ENCODE results near the gene TNNT3. TPM values are rescaled to one million over a fixed set of nuclear protein-coding genes. Genes with fewer than 3 reads are reported as not detected.

TNNT3 gene
- polyA plus RNA-seq, 2 of the 4 experiments (the other 2 are of a cell fraction), result not detected

DNA sequence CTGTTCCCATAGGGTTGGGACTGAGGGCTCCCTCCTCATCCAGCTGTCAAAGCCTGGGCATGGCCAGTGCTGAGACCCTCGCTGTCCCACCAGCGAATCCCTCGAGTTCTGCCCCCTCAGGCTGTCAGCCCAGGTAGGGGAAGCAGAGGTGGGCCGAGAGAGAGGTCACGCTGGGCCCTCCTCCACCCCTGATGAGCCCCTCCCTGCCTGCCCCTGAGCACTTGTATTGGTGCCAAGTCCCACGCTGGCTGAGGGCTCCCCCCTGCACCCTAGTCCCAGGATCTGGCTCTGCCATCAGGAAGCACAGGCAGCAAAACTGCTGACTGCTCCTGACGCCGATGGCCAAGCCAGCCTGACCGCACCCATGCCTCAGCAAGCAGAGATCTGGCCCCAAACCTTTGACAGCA is 31.2 kb upstream of the TNNT3 start (continued):
- TF ChIP-seq HOXB5 (CRISPR knock-in tag; IDR thresholded peaks at IDR 0.05), result no peak

DNA sequence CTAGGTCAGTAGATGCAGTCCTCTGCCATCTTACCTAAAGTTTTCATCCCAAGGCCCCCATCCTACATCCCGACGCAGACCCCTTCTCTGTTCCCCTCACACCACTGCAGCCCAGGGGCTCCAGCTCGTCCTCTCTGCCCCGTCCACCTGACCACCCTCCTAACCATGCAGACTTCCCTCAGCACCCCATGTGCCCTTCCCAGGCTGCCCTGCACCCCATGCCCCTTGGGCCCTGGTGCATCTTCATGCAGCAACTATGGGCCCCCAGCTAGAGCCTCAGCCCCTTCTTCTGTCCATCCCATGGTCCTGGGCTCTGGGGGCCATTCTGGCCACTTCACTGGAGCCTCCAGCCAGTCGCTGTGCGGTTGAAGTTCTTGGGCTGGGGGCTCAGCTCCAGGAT is 30.7 kb upstream of the TNNT3 start:
- H3K4me2 ChIP-seq, result no peak overlapping the region
- H3K27ac ChIP-seq, result no peak overlapping the region
- TF ChIP-seq MAFK (IDR thresholded peaks at IDR 0.05; ENCODE audit: partially characterized antibody) (no peak), RFX5 (IDR thresholded peaks at IDR 0.05) (no peak), ESRRA (IDR thresholded peaks at IDR 0.05; ENCODE audit: borderline replicate concordance, low read length) (no peak), FOSB (CRISPR knock-in tag; IDR thresholded peaks at IDR 0.05) (no peak), CHD2 (IDR thresholded peaks at IDR 0.05; ENCODE audit: low read length, partially characterized antibody) (no peak), PHF8 (IDR thresholded peaks at IDR 0.05; ENCODE audit: borderline replicate concordance, low read depth) (no peak)
- TF ChIP-seq, protein P1, sequence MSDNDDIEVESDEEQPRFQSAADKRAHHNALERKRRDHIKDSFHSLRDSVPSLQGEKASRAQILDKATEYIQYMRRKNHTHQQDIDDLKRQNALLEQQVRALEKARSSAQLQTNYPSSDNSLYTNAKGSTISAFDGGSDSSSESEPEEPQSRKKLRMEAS (IDR thresholded peaks at IDR 0.05), result no peak
- TF ChIP-seq, protein P2, sequence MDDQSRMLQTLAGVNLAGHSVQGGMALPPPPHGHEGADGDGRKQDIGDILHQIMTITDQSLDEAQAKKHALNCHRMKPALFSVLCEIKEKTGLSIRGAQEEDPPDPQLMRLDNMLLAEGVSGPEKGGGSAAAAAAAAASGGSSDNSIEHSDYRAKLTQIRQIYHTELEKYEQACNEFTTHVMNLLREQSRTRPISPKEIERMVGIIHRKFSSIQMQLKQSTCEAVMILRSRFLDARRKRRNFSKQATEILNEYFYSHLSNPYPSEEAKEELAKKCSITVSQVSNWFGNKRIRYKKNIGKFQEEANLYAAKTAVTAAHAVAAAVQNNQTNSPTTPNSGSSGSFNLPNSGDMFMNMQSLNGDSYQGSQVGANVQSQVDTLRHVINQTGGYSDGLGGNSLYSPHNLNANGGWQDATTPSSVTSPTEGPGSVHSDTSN (IDR thresholded peaks at IDR 0.05), result no peak
- ATAC-seq (no peak), DNase-seq (ENCODE audit: low read depth in 1 of 2, low spot score in 1 of 2) (no peak), FAIRE-seq (no peak)
- H3K4me3 ChIP-seq, result no peak overlapping the region
- CTCF ChIA-PET, result interaction anchor here (0.6 to 3.2 kb wide), 6 partner anchors 17 to 263 kb away, joined by 3 to 17 read pairs (median 4); no protein-coding TSS in a partner anchor
- no peaks in the 10 kb centered on the region for H3K9me3 ChIP-seq
- POLR2A ChIA-PET, result no interaction called here
- no peaks in the 10 kb centered on the region for H3K4me1 ChIP-seq
- WGBS (ENCODE audit: missing lambda C conversion rate), result 63% methylated on average over 4 of the region's 6 CpGs

DNA sequence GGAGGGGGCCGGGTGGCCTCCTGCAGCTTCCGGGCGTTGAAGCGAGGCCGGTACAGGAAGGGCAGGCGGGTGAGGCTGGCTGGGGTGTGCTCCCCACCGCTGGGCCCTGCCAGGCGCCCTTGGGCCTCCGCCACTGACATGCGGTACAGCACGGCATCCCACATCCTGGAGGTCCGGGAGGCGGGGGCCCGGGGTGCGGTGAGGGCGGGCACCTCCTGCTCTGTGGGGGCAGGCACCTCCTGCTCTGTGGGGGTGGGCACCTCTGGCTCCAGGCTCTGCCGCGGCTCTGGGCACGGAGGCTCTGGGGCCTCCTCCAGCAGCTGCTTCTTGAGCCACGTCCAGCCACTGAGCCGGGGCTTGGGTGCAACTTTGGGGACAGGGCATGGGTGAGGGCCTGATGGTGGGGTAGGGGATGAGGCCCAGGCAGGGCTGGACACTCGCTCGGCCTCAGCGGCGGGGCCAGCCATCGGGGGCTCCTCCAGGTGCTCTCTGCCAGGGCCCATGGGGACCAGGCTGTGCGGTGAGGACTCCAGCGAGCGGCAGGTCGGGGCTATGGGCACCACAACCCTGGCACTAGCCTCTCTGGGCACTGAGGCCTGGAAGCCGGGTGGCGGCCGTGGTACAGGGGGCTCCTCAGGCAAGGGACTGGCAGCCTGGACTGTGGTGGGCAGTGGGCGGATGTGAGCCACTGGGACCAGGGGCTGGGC is 30.1 kb upstream of the TNNT3 start:
- ChIA-PET CTCF (interaction anchor here (0.7 to 3.4 kb wide), 7 partner anchors 7 to 262 kb away, joined by 3 to 18 read pairs (median 4); no protein-coding TSS in a partner anchor), POLR2A (no interaction called here)
- H3K4me1 ChIP-seq, result no peaks in the 10 kb centered on the region
- TF ChIP-seq CHD4 (IDR thresholded peaks at IDR 0.05; ENCODE audit: borderline replicate concordance) (no peak), POLR2A (IDR thresholded peaks at IDR 0.05; ENCODE audit: low read length) (no peak), ZSCAN20 (CRISPR knock-in tag; IDR thresholded peaks at IDR 0.05) (no peak), TFCP2L1 (CRISPR knock-in tag; IDR thresholded peaks at IDR 0.05) (no peak), ZNF302 (CRISPR knock-in tag; IDR thresholded peaks at IDR 0.05) (no peak), HOXB5 (CRISPR knock-in tag; IDR thresholded peaks at IDR 0.05) (no peak), RCOR1 (IDR thresholded peaks at IDR 0.05; ENCODE audit: low read depth, low read length) (no peak)
- H3K27ac ChIP-seq, result no peak overlapping the region
- DNase-seq (ENCODE audit: low read depth in 1 of 2, low spot score in 1 of 2) (no peak), FAIRE-seq (no peak), ATAC-seq (no peak; a peak in 1 of 6 replicates)
- no peak overlapping the region for H3K4me2 ChIP-seq
- no peaks in the 10 kb centered on the region for H3K9me3 ChIP-seq
- H3K4me3 ChIP-seq, result no peak overlapping the region
- 61% methylated on average over 27 of the region's 34 CpGs for WGBS (ENCODE audit: missing lambda C conversion rate)

DNA sequence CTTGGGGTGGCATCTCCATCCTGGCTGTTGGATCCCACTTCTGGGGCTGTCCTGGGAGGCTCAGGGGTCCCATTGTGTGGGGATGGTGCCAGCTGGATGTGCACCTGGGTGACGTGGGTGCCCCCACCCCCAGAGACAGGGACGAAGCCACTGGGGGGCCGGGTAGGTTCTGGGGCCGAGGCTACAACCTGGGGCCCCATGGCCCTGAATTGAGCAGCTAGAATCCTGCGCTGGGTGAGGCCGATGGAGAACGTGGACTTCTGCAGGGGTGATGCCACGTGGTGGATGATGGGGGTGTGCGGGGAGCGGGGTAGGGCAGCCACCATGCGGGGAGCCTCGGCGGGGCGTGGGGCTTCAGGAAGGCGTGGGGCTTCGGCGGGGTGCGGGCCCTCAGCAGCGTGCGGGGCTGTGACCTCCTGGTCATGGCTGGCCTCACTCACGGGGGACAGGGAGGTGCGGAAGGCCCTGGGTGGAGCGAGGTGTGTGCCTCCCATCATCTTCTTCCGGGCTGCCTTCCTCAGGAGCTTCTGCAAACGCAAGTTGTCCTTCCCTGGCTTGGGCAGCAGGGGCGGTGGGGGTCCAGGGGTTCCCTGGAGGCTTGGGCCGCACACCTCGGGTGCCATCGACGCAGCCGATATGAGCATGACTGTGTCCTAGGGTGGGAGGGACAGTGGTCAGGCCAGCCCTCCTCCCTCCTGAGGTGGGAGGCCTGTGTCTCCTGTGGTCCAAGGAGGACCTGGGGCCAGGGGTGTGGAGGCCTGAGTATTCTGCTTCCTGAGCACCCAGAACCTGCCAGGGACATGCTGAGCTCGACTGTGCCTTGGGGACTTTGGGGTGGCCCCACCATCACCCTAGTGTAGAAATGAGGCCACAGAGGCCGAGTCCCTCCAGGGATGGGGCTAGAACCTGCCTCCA is 29.3 kb upstream of the TNNT3 start:
- DNase-seq (ENCODE audit: low read depth in 1 of 2, low spot score in 1 of 2) (no peak), FAIRE-seq (no peak), ATAC-seq (no peak)
- no peak for TF ChIP-seq POLR2A (IDR thresholded peaks at IDR 0.05; ENCODE audit: low read length)
- no peak for TF ChIP-seq KDM5A (IDR thresholded peaks at IDR 0.05)
- TF ChIP-seq, protein P3, sequence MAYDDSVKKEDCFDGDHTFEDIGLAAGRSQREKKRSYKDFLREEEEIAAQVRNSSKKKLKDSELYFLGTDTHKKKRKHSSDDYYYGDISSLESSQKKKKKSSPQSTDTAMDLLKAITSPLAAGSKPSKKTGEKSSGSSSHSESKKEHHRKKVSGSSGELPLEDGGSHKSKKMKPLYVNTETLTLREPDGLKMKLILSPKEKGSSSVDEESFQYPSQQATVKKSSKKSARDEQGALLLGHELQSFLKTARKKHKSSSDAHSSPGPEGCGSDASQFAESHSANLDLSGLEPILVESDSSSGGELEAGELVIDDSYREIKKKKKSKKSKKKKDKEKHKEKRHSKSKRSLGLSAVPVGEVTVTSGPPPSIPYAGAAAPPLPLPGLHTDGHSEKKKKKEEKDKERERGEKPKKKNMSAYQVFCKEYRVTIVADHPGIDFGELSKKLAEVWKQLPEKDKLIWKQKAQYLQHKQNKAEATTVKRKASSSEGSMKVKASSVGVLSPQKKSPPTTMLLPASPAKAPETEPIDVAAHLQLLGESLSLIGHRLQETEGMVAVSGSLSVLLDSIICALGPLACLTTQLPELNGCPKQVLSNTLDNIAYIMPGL (CRISPR knock-in tag; IDR thresholded peaks at IDR 0.05; ENCODE audit: borderline replicate concordance), result no peak
- TF ChIP-seq, protein P4, sequence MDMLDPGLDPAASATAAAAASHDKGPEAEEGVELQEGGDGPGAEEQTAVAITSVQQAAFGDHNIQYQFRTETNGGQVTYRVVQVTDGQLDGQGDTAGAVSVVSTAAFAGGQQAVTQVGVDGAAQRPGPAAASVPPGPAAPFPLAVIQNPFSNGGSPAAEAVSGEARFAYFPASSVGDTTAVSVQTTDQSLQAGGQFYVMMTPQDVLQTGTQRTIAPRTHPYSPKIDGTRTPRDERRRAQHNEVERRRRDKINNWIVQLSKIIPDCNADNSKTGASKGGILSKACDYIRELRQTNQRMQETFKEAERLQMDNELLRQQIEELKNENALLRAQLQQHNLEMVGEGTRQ (IDR thresholded peaks at IDR 0.05), result no peak
- no peak for TF ChIP-seq TFCP2L1 (CRISPR knock-in tag; IDR thresholded peaks at IDR 0.05)
- no peak for TF ChIP-seq ZFP36 (IDR thresholded peaks at IDR 0.05; ENCODE audit: borderline replicate concordance, partially characterized antibody)
- TF ChIP-seq, protein P5, sequence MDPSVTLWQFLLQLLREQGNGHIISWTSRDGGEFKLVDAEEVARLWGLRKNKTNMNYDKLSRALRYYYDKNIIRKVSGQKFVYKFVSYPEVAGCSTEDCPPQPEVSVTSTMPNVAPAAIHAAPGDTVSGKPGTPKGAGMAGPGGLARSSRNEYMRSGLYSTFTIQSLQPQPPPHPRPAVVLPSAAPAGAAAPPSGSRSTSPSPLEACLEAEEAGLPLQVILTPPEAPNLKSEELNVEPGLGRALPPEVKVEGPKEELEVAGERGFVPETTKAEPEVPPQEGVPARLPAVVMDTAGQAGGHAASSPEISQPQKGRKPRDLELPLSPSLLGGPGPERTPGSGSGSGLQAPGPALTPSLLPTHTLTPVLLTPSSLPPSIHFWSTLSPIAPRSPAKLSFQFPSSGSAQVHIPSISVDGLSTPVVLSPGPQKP (IDR thresholded peaks at IDR 0.05; ENCODE audit: low read depth, low read length), result no peak
- TF ChIP-seq HEYL (CRISPR knock-in tag; IDR thresholded peaks at IDR 0.05), result no peak
- ChIA-PET POLR2A (no interaction called here), CTCF (interaction anchor here (0.8 to 3.4 kb wide), 12 partner anchors 8 to 261 kb away, joined by 3 to 18 read pairs (median 3); no protein-coding TSS in a partner anchor)
- H3K4me2 ChIP-seq, result no peak overlapping the region
- no peak overlapping the region for H3K27ac ChIP-seq
- WGBS (ENCODE audit: missing lambda C conversion rate), result no CpG with 5 or more reads among the region's 33 CpGs
- H3K4me1 ChIP-seq, result no peaks in the 10 kb centered on the region
- H3K4me3 ChIP-seq, result no peak overlapping the region
- no peaks in the 10 kb centered on the region for H3K9me3 ChIP-seq
